HEK293T (cell line): ENCODE measurements around the gene ELOVL3.

Experiments used
- CTCF ChIA-PET: fragments of 350-600 bp; formaldehyde crosslinking; extraction: SDS; loops from one replicate; lab custom pipeline; 2021; ENCODE audit warnings: antibody characterized with exemption, inconsistent platforms; lab: Yijun Ruan, JAX
- POLR2A ChIA-PET: fragments of 350-600 bp; formaldehyde crosslinking; extraction: SDS; loops from one replicate; lab custom pipeline; 2020; ENCODE audit warnings: antibody characterized with exemption, inconsistent platforms; lab: Yijun Ruan, JAX
- DNase-seq: peaks from one replicate; pipeline ENCODE4 v3.0.0; 2012; ENCODE audit warnings: mixed read lengths; ENCODE audit errors: extremely low spot score
- ARNT ChIP-seq: fragments of 450-650 bp; IDR thresholded peaks from 2 replicates; pipeline ENCODE4 v1.6.1; 2017; ENCODE audit warnings: mild to moderate bottlenecking
- BHLHE40 ChIP-seq: fragments of 450-650 bp; IDR thresholded peaks from 2 replicates; pipeline ENCODE4 v1.6.1; 2016; ENCODE audit warnings: mild to moderate bottlenecking, moderate library complexity, borderline replicate concordance
- CTBP1 ChIP-seq: fragments of 450-650 bp; IDR thresholded peaks from 2 replicates; pipeline ENCODE4 v1.6.1; 2016; ENCODE audit warnings: borderline replicate concordance
- ELF4 ChIP-seq: fragments of 450-650 bp; IDR thresholded peaks from 2 replicates; pipeline ENCODE4 v1.6.1; 2017; ENCODE audit warnings: antibody characterized with exemption
- FOXA1 ChIP-seq: fragments of 450-650 bp; IDR thresholded peaks from 2 replicates; pipeline ENCODE4 v1.6.1; 2016; ENCODE audit warnings: mild to moderate bottlenecking
- FOXK2 ChIP-seq: fragments of 450-650 bp; IDR thresholded peaks from 2 replicates; pipeline ENCODE4 v1.6.1; 2016; ENCODE audit warnings: mild to moderate bottlenecking
- FOXM1 ChIP-seq: fragments of 450-650 bp; IDR thresholded peaks from 2 replicates; pipeline ENCODE4 v1.6.1; 2017; ENCODE audit warnings: mild to moderate bottlenecking, borderline replicate concordance
- HDGF ChIP-seq: fragments of 450-650 bp; IDR thresholded peaks from 2 replicates; pipeline ENCODE4 v1.6.1; 2017; ENCODE audit warnings: antibody characterized with exemption, borderline replicate concordance
- L3MBTL2 ChIP-seq: fragments of 450-650 bp; conservative IDR thresholded peaks from 2 replicates; pipeline ENCODE4 v1.6.1; 2016; ENCODE audit warnings: mild to moderate bottlenecking
- LEF1 ChIP-seq: fragments of 450-650 bp; IDR thresholded peaks from 2 replicates; pipeline ENCODE4 v1.6.1; 2017; ENCODE audit warnings: mild to moderate bottlenecking, borderline replicate concordance
- NFRKB ChIP-seq: fragments of 450-650 bp; IDR thresholded peaks from 2 replicates; pipeline ENCODE4 v1.6.1; 2016; ENCODE audit warnings: mild to moderate bottlenecking, moderate library complexity
- PKNOX1 ChIP-seq: fragments of 450-650 bp; IDR thresholded peaks from 2 replicates; pipeline ENCODE4 v1.6.1; 2016
- SP1 ChIP-seq: fragments of 450-650 bp; IDR thresholded peaks from 2 replicates; pipeline ENCODE4 v1.6.1; 2017
- SUZ12 ChIP-seq: fragments of 450-650 bp; IDR thresholded peaks from 2 replicates; pipeline ENCODE4 v1.6.1; 2016; ENCODE audit warnings: mild to moderate bottlenecking
- TARDBP ChIP-seq: fragments of 450-650 bp; IDR thresholded peaks from 2 replicates; pipeline ENCODE4 v1.6.1; 2016
- ZNF384 ChIP-seq: fragments of 450-650 bp; IDR thresholded peaks from 2 replicates; pipeline ENCODE4 v1.6.1; 2016

The ELOVL3 gene

GRCh38 chr10:102269017-102269416 is 42.9 kb downstream of the ELOVL3 start:
- DNase-seq = no peak
- ChIA-PET CTCF (no interaction called here), POLR2A (no interaction called here)
- TF ChIP-seq CTBP1 = no peak
- no peak for TF ChIP-seq TARDBP
- TF ChIP-seq L3MBTL2 = no peak
- TF ChIP-seq FOXM1 = no peak
- no peak for TF ChIP-seq ZNF384
- TF ChIP-seq BHLHE40 = no peak
- no peak for TF ChIP-seq NFRKB

- ChIA-PET CTCF (no interaction called here), POLR2A (no interaction called here)
- DNase-seq = no peak
- TF ChIP-seq L3MBTL2 (no peak), FOXA1 (no peak), ELF4 (no peak), SP1 (no peak), PKNOX1 (no peak), TARDBP (no peak), HDGF (no peak), CTBP1 (no peak), BHLHE40 (no peak), ARNT (no peak), ZNF384 (no peak), FOXM1 (no peak), FOXK2 (no peak), SUZ12 (no peak)
These were observed 48.0 kb downstream of the ELOVL3 start for GRCh38 chr10:102274062-102274461.

GRCh38 chr10:102275343-102275742 is 49.2 kb downstream of the ELOVL3 start:
- POLR2A ChIA-PET = no interaction called here

GRCh38 chr10:102279104-102279503 is 53.0 kb downstream of the ELOVL3 start:
- POLR2A ChIA-PET = no interaction called here
- CTCF ChIA-PET = interaction anchor here (0.6 to 1.8 kb wide), 4 partner anchors 68 to 391 kb away, joined by 3 to 4 read pairs (median 4); no protein-coding TSS in a partner anchor
- TF ChIP-seq TARDBP = no peak
- no peak for TF ChIP-seq CTBP1
- no peak for TF ChIP-seq PKNOX1
- no peak for TF ChIP-seq LEF1
- no peak for TF ChIP-seq ARNT
- no peak for TF ChIP-seq FOXA1
- no peak for TF ChIP-seq ZNF384
- TF ChIP-seq L3MBTL2 = no peak
- TF ChIP-seq SP1 = no peak
- DNase-seq = no peak

More at GRCh38 chr10:102275343-102275742, 49.2 kb downstream of the ELOVL3 start:
- no peak for DNase-seq
- CTCF ChIA-PET = interaction anchor here (1.0 kb wide), 1 partner anchor 44 kb away, joined by 3 read pairs; no protein-coding TSS in a partner anchor
- TF ChIP-seq ARNT (no peak), PKNOX1 (no peak), FOXA1 (no peak), LEF1 (no peak), ZNF384 (no peak), BHLHE40 (no peak), FOXM1 (no peak), CTBP1 (no peak), NFRKB (no peak), SP1 (no peak), FOXK2 (no peak), SUZ12 (no peak), L3MBTL2 (no peak), TARDBP (no peak), HDGF (no peak), ELF4 (no peak)
